ENCODE results near the gene RBM14.
"Not testable (repeated sequence)": the region's sequence is repeated elsewhere in the genome, so short reads cannot be mapped to it uniquely, and the experiment has no call there.

The RBM14 gene

DNA sequence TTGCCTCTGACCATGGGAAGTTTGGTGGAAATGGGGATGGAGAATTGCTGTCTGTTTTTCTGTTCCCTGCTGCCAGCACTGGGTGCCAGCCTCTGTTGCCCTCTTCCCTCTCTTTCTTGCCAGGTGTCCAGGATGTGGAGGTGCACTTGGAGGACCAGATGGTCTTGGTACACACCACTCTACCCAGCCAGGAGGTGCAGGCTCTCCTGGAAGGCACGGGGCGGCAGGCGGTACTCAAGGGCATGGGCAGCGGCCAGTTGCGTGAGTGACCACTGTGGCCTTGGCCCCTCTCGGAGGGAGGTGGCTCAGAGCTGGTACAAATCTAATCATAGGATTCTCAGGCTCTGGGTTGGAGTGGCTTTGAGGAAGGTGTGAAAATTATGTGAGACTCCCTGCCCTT lies 17.4 kb upstream of the RBM14 start:
- no peak for DNase-seq

DNA sequence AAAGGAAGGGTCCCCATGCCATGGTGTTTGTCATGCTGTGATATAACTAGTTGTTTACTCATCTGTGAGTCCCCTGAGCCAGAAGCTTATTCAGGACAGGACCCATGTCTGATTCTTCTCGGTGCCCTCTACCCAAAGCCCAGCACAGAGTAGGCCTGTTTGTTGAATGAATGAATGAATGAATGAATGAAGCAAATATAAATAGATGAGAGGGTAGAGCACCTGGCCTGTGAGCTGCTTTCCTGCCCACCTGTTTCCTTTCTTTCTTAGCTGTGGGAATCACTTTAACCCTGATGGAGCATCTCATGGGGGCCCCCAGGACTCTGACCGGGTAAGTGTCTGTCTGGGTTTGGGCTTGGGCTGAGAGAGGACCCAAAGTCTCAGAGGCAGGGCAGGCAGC lies 16.2 kb upstream of the RBM14 start:
- DNase-seq = no peak

DNA sequence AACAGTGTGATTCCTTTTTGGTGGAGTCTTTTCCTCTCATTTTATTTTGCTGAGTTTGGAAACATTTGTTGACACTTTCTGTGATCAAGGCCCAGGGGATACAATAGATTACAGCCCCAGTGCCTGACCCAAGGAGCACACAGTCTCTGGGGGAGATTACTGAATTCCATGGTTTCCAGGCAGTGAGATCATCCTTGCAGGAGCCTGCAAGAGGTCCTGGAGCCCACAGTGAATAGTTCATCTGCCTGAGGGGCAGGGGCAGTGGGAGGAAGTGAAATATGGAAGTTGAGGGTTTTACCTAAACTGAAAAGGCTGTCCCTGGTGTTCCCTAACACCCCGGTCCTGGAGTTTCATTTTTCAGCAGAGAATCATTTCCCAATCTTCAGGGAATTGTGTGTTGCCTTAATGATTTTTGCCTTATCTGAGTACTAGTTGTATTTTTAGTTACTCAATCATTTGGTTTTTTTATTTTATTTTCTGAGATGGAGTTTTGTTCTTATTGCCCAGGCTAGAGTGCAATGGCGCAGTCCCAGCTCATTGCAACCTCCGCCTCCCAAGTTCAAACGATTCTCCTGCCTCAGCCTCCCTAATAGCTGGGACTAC lies 15.7 kb upstream of the RBM14 start:
- DNase-seq = no peak

DNA sequence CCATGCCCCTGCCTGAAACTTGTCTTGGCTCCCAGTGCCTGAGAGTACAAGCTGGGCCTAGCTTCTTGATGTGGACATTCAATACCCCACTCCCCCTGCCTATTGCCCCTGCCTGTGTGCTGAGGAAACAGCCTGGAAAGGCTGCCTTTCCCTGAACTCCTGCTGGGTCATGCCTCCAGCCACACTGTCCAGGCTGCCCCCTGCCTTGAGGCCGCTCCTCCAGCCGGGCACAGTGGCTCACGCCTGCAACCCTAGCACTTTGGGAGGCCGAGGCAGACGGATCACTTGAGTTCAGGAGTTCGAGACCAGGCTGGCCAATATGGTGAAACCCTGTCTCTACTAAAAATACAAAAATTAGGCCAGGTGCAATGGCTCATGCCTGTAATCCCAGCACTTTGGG lies 13.4 kb upstream of the RBM14 start:
- no peak for DNase-seq

DNA sequence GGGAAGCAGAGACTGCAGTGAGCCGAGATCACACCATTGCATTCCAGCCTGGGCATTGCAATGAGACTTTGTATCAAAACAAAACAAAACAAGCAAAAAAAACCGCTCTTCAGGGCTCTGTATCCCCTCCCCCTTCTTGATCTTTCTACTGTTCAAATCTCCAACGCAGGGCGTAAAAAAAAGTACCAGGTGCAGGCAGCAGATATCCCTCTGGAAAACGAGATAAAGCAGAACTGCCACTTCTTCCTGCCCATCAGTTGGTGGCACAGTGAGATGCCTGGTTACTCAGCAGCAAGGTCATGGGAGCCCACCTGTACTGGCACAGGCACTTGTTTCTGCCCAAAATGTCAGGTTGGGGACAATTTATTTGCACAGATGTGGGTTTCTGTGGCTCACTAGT lies 12.3 kb upstream of the RBM14 start:
- DNase-seq = no peak

DNA sequence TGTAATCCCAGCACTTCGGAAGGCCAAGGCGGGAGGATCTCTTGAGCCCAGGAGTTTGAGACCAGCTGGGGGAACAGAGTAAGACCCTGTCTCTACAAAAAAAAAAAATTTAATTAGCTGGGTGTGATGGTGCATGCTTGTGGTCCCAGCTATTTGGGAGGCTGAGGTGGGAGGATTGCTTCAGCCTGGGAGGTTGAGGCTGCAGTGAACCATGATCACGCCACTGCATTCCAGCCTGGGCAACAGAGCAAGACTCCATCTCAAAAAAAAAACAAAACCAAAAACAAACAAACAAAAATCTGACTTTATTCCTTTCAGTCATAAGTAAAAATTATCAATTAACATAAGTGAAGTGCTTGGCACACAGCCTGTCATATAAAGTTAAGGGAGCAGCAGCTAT lies 9.8 kb upstream of the RBM14 start:
- not testable (repeated sequence) for DNase-seq

DNA sequence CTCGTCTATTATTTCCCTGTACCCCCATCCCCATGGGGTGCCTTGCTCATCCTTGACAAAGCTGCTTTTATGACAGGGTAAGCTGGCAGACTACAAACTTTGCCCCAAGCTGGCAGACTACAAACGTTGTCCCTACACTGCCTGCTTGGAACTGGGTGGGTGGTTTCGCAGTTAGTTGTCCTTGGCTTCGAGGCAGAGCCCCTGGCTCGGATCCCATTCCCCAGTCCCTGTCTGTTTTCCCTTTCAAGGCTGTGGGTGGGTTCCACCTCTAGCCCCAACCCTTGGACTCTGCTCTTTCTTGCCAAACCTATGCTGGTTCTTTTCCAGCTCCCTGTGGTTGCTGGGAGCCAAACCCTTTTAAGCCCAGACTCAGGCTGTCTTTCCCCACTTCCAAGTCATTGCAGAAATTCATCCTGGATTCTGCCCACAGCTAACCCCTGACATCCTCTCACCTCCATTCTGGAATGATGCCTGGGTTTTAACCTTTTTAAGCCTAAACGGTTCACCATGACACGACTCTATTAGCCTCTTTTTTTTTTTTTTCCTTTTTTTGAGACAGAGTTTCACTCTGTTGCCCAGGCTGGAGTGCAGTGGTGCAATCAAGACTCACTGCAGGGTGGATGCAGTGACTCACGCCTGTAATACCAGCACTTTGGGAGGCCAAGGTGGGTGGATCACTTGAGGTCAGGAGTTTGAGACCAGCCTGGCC lies 9.2 kb upstream of the RBM14 start:
- no peak for DNase-seq

DNA sequence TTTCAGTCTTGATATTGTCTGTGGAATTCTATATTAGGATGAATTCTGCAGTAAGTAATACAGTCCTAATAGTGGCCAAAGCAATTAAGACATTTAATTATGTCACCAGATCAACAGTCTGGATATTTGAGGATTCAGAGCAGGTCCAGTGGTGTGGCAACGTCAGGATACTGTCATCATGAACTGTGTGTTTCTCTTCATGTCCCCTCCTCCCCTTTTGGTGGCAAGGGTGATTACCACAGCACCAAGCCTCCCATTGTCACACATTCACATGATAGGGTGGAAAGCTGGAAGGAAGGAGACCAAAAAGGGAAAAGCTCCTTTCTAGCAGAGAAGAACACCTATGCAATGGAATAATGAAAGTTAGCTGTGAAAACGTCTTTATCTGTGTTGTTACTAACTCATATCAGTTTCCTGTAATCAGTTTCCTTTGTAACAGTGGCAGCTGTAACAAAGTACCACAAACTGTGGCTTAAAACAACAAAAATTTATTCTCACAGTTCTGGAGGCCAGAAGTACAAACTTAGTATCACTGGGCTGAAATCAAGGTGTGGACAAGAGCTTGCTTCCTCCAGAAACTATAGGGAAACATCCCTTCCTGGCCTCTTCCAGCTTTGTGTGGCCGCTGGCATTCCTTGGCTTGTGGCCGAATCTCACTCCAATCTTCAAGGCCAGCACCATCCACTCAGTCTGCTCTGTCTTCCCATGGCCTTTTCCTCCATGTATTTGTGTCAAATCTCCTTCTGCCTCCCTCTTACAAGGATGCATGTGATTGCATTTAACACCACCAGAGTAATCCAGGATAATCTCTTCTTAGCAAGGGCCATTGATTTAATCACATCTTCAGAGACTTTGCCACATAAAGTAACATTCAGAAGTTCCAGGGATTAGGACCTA lies 6.5 kb upstream of the RBM14 start:
- DNase-seq = no peak

DNA sequence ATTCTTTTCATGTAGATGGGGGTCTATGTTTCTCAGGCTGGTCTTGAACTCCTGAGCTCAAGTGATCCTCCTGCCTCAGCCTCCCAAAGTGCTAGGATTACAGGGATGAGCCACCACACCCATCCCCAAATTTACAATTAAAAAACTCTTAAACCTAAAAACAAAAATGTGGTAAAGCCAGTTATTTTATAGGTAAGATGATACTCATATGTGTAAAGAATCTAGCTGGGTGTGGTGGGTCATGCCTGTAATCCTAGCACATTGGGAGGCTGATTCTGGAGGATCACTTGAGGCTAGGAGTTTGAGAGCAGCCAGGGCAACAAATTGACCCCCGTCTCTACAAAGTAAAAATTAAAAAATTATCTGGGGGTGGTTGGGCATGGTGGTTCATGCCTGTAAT lies 4.0 kb upstream of the RBM14 start:
- no peak for DNase-seq

DNA sequence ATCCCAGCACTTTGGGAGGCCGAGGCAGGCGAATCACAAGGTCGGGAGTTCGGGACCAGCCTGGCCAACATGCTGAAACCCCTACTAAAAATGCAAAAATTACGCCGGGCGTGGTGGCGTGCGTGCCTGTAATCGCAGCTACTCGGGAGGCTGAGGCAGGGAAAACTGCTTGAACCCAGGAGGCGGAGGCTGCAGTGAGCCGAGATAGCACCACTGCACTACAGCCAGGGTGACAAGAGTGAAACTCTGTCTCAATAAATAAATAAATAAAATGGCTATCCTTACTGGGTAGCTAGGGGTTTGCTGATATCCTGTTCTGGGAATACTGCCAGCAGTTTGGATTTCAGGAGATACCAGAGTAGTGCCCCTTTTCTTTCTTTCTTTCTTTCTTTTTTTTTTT lies 2.4 kb upstream of the RBM14 start:
- DNase-seq = no peak

DNA sequence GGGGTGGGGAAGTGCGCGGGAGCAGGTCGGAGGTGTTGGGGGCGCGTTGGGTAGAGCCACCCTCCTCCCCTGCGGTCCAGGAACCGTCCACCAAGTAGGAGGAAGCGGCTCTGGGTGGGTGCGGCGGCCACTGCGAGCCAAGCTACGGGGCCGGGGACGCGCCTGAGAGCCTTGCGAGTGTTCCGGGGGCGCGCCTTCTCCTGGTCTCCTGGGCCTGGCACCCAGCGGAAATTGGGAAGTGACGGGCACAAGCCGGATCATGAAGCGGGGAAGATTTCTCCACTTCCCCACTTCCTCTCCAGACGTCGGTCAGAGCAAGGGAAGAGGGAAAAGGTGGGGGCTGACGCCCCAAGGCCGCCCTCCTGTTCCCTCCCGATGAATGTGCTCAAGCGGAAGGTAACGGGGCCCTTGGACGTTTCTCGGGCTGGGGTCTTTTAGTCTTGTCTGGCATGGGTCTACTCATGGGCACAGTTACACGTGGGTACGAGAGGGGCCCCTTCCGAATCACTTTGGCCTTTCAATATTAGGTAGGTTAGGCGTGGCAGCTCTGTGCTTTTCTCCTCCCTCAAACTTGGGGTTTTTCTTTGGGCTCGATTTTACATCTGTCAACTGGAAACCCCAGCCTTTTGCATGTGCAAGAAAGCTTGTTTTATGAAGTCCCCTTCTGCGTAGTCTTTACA lies 865 bp downstream of the RBM14 start:
- DNase-seq = no peak

DNA sequence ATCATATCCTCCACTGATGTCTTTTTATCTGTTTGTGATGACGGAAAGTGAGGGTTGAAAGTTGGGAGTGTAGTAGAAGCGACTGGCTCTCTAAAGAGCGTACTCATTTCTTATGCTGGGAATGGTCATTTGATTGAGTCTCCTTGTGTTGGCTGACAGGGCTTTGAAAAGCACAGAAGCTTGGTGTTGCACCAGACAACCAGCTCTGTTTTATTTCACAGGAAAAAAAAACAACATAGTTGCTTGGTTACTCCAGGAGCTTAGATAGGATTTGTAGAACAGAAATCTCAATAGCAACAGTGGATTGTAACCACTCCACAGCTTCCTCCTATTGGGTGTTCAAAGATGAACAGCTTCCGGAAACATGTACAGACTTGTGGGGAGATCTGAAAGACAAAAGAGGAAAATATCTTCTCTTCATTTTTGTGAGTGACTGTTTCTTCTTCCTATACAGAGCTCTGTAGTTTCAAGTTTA lies 2.7 kb downstream of the RBM14 start:
- DNase-seq = no peak

DNA sequence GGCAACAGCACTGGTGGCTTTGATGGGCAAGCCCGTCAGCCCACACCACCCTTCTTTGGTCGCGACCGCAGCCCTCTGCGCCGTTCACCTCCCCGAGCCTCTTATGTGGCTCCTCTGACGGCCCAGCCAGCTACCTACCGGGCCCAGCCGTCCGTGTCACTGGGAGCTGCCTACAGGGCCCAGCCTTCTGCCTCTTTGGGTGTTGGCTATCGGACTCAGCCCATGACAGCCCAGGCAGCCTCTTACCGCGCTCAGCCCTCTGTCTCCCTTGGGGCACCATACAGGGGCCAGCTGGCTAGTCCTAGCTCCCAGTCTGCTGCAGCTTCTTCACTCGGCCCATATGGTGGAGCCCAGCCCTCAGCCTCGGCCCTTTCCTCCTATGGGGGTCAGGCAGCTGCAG lies 8.0 kb downstream of the RBM14 start:
- DNase-seq = no peak

DNA sequence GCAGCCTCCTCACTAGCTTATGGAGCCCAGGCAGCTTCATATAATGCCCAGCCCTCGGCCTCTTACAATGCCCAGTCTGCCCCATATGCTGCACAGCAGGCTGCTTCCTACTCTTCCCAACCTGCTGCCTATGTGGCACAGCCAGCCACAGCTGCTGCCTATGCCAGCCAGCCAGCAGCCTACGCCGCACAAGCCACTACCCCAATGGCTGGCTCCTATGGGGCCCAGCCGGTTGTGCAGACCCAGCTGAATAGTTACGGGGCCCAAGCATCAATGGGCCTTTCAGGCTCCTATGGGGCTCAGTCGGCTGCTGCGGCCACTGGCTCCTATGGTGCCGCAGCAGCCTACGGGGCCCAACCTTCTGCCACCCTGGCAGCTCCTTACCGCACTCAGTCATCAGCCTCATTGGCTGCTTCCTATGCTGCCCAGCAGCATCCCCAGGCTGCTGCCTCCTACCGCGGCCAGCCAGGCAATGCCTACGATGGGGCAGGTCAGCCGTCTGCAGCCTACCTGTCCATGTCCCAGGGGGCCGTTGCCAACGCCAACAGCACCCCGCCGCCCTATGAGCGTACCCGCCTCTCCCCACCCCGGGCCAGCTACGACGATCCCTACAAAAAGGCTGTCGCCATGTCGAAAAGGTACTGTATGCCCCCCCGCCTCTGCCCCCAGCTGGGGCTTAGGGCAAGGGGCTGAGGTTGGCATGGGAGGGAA lies 8.8 kb downstream of the RBM14 start:
- DNase-seq = no peak

DNA sequence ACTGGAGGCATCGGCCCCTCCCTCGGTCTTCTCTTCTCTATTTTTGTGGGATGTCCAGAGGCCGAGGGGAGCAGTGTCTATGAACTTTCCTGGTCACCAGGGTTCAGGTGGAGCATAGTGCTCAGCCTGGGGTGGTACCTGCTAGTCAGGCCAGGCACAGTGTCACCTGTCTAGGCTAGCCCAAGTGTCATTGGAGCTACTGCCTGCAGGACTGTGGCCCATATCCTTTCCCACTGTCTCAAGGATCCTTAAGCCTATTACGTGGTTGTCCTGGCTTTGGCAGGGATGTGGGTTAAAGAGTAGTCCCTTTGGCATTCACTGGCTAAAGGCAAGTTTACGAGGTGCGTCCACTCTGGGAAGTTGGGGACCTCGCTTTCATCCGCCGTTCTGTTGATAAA lies 9.3 kb downstream of the RBM14 start:
- no peak for DNase-seq

DNA sequence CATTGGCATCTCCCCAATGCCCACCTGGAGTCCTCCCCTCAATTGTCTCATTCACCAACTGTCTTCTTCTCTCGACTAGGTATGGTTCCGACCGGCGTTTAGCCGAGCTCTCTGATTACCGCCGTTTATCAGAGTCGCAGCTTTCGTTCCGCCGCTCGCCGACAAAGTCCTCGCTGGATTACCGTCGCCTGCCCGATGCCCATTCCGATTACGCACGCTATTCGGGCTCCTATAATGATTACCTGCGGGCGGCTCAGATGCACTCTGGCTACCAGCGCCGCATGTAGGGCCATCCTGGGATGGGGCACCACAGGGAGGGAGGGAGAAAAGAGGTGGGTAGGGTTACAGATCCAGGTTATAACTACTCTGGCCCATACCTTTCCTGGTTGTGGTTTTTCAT lies 10.0 kb downstream of the RBM14 start:
- DNase-seq = no peak

DNA sequence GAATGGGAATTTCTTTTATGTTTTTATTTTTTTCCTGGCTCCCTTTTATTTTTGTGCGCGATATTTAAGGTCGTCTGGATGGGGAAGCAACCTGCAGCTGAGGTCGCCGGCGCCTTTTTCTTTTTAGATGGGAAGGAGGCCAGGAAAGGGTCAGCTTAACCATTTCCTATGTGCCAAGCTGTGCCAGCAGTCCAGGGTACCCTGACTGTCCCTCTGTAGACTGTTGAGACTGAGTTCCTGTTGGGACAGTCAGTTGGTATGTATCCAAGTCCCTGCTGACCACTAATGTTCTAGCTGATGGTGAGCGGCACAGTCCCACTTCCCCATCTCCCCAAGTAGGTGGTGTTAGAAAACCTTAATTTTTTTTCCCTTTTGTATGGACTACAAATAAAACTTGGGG lies 10.5 kb downstream of the RBM14 start:
- DNase-seq = no peak

DNA sequence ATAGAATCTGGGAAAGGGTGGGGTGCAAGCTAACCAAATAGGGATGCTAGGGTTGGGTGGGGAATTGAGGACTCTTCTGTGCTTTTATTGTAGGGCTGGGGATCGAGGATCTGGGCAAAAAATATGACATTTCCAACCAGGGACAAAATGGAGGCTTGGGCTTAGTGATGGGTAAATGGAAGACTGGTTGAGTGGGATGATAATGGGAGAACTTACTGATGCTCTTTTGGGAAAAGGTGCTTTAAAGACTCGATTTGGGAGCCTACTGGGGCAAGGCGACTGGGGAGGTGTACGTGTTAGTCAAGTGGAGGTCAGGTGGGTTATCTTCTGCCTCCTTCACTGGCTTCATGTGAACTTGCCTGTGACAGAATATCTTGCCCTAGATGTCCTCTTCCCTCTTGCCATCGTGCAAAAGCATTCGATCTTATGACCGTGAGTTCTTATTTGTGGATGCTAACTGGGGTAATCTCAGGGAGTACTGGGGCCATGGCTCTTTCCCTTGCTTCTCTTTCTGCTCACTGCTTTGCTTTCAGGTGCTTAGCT lies 11.7 kb downstream of the RBM14 start:
- no peak for DNase-seq

DNA sequence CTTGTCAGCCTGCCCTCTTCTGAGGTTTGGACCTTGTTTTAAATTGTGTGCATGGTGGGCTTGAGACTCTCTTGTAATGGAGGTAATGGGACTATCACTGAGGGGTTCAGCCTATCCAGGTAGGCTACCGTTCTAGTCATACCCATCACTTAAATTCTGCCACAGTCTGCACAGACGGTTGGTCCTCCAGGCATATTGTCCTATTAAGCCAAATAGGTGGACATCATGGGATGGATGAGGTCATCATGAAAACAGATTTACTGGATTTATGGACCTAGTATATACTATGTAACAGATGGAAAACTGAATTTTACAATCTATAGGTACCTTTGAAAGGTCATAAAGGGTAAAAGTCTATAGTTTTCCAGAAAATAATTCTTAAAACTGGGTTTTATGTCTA lies 12.9 kb downstream of the RBM14 start:
- DNase-seq = no peak

DNA sequence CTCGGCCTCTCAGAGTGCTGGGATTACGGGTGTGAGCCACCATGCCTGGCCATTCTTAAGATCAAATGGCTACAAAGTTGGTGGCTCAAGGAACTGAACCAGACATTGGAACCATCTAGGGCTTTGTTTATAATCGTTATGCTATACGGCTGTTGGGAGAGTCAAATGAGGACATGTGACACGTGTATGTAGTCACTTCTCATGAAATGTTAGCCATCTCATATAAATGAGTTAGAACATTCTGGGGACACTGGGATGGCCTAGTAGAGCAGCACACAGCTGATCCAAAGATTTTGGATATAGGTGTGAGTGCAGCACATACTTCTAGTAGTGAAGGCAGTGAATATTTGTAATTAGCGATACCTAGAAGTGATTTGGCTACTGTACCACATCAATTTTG lies 15.5 kb downstream of the RBM14 start:
- no peak for DNase-seq

DNA sequence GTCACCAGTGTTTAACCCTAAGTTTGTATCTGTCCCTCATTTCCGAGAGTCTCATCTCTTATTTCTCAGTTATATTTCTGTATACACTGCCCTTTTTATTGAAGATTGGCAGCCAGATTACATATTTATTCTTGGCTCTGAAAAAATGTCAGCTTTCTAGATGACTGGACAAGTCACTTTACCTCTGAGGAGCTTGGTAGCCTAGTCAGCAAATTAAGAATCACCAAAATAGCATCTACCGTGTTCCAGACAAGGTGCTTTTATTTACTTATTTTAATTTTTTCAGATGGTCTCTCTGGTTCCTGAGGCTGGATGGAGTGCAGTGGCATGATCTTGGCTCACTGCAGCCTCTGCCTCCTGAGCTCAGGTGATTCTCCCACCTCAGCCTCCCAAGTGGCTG lies 16.5 kb downstream of the RBM14 start:
- DNase-seq = no peak

DNA sequence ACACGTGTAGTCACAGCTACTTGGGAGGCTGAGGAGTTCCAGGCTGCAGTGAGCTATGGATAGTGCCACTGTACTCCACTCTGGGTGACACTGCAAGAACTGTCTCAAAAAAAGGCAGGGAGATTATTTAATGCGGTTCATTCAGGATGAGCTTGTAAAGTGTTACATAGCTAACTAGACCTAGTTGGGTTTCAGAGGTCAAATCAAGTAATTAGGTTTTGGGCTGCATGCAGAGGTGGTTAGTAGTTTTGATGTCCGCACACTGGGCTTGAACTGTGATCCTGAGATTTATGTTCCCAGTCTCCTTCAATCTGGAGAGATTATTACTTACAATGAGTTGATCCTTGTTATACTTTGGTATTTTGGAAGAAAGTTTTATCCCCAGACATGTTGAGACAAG lies 20.0 kb downstream of the RBM14 start:
- no peak for DNase-seq
